ENCODE measurements around the gene MTM1. TPM values are rescaled to one million over a fixed set of nuclear protein-coding genes. Genes with fewer than 3 reads are reported as not detected.

Gene MTM1
- total RNA-seq, 1 experiment from 2014 or later, result 6.4 TPM

- Histone ChIP-seq H3K4ac (ENCODE audit: low read depth, low read length) (no peak overlapping the region), H3K4me2 (ENCODE audit: insufficient read depth, insufficient read length, low read length) (no peak overlapping the region), H4K20me1 (ENCODE audit: control insufficient read depth, insufficient read depth, insufficient read length) (no peaks in the 10 kb centered on the region), H3K27me3 (ENCODE audit: insufficient read depth, low read length) (no peaks in the 10 kb centered on the region), H2BK12ac (ENCODE audit: insufficient read length, low read depth, low read length) (no peak overlapping the region), H3K9me3 (ENCODE audit: control insufficient read depth, low read depth, low read length) (peaks cover 4% of the 10 kb centered on the region), H2BK5ac (ENCODE audit: insufficient read length, low read length) (no peak overlapping the region), H3K56ac (ENCODE audit: insufficient read length, low read depth, low read length) (no peak overlapping the region), H3K14ac (ENCODE audit: insufficient read depth, low read length) (no peak overlapping the region), H3K79me2 (ENCODE audit: insufficient read depth, low read length) (no peaks in the 10 kb centered on the region), H3T11ph (ENCODE audit: low read length) (no peak overlapping the region), H2AK5ac (ENCODE audit: insufficient read length, low read length) (no peak overlapping the region), H3K9ac (ENCODE audit: extremely low read depth, insufficient read length, low read length) (no peak overlapping the region), H3K18ac (ENCODE audit: insufficient read length, low read depth, low read length) (no peak overlapping the region), H3K27ac (ENCODE audit: insufficient read length, low read depth, low read length) (no peak overlapping the region), H4K91ac (ENCODE audit: insufficient read length, low read depth, low read length) (no peak overlapping the region), H3K23me2 (ENCODE audit: insufficient read length, low read depth, low read length, poor library complexity, severe bottlenecking) (no peaks in the 10 kb centered on the region), H3K23ac (ENCODE audit: insufficient read length, low read depth, low read length) (no peak overlapping the region), H2AFZ (ENCODE audit: low read length) (no peak overlapping the region), H2BK20ac (ENCODE audit: low read depth, low read length, poor library complexity, severe bottlenecking) (no peak overlapping the region), H4K5ac (ENCODE audit: insufficient read length, low read depth, low read length) (no peak overlapping the region), H2BK15ac (ENCODE audit: low read depth, low read length) (no peak overlapping the region), H3K79me1 (ENCODE audit: insufficient read depth, low read depth, low read length, poor library complexity, severe bottlenecking) (no peaks in the 10 kb centered on the region), H4K8ac (replicated peaks; ENCODE audit: insufficient read length, low read depth, low read length) (no peak overlapping the region), H2BK120ac (ENCODE audit: low read depth, low read length, poor library complexity, severe bottlenecking) (no peak overlapping the region), H3K4me1 (ENCODE audit: insufficient read depth, low read length) (peaks cover 4% of the 10 kb centered on the region; the same call in 1 of the 2 replicates)
- peaks cover 61 to 62% of the 10 kb centered on the region in 2 experiments for H3K9me3 Mint-ChIP-seq
- H3K4me3 Mint-ChIP-seq, result no peak overlapping the region
- no peak for DNase-seq
- TF ChIP-seq CTCF (conservative IDR thresholded peaks at IDR 0.05), result no peak
- peaks cover 11 to 12% of the 10 kb centered on the region in 2 experiments for H3K4me1 Mint-ChIP-seq
- no CpG with 5 or more reads among the region's 7 CpGs for WGBS (ENCODE audit: extremely low coverage, insufficient read length, low lambda C conversion rate)
- H3K27ac Mint-ChIP-seq, result no peak overlapping the region; a peak in 1 of 7 replicates
- H3K36me3 Mint-ChIP-seq (ENCODE audit: insufficient read depth in 1 of 3, low read depth in 3 of 3), result peaks cover 7 to 12% (median 8%) of the 10 kb centered on the region in 3 experiments
- H3K27me3 Mint-ChIP-seq (ENCODE audit: low read depth), result no peaks in the 10 kb centered on the region
Measured at GRCh38 chrX:150616179-150616862, 47.9 kb downstream of the MTM1 start.

Measured in H9 (cell line).